ENCODE data around the gene PRELP. TPM values are rescaled to one million over a fixed set of nuclear protein-coding genes. Genes with fewer than 3 reads are reported as not detected.
"Not testable (repeated sequence)": the region's sequence is repeated elsewhere in the genome, so short reads cannot be mapped to it uniquely, and the experiment has no call there.

Gene PRELP
- total RNA-seq, 3 donors from 2014 or later: 0.03 to 0.05 (median 0.03) TPM

- not testable (repeated sequence) for H3K4me1 Mint-ChIP-seq (ENCODE audit: low read depth); H3K4me3 Mint-ChIP-seq; H3K9me3 Mint-ChIP-seq; DNase-seq; ATAC-seq; H3K36me3 Mint-ChIP-seq (ENCODE audit: insufficient read depth)
- peaks cover 20% of the 10 kb centered on the region for H3K27me3 Mint-ChIP-seq (ENCODE audit: low read depth)
These were observed 28.0 kb upstream of the PRELP start for GRCh38 chr1:203447598-203447997.

GRCh38 chr1:203448521-203449061, 27.0 kb upstream of the PRELP start:
- no peak overlapping the region for H3K4me3 Mint-ChIP-seq
- ATAC-seq: no peak
- no peaks in the 10 kb centered on the region for H3K9me3 Mint-ChIP-seq
- H3K4me1 Mint-ChIP-seq (ENCODE audit: low read depth): no peaks in the 10 kb centered on the region
- H3K27me3 Mint-ChIP-seq (ENCODE audit: low read depth): peaks cover 17% of the 10 kb centered on the region
- no peak for DNase-seq
- H3K36me3 Mint-ChIP-seq (ENCODE audit: insufficient read depth): no peaks in the 10 kb centered on the region

- Mint-ChIP-seq H3K4me3 (no peak overlapping the region), H3K9me3 (no peaks in the 10 kb centered on the region), H3K36me3 (ENCODE audit: insufficient read depth) (no peaks in the 10 kb centered on the region), H3K27me3 (ENCODE audit: low read depth) (peaks cover 18% of the 10 kb centered on the region), H3K4me1 (ENCODE audit: low read depth) (no peaks in the 10 kb centered on the region)
- DNase-seq: no peak
- ATAC-seq: no peak
These were observed 25.6 kb upstream of the PRELP start for GRCh38 chr1:203450001-203450400.

GRCh38 chr1:203450479-203451149, 25.0 kb upstream of the PRELP start:
- no peak for ATAC-seq
- Mint-ChIP-seq H3K9me3 (no peaks in the 10 kb centered on the region), H3K36me3 (ENCODE audit: insufficient read depth) (no peaks in the 10 kb centered on the region), H3K4me1 (ENCODE audit: low read depth) (no peaks in the 10 kb centered on the region), H3K4me3 (no peak overlapping the region), H3K27me3 (ENCODE audit: low read depth) (peaks cover 18% of the 10 kb centered on the region)
- DNase-seq: no peak

GRCh38 chr1:203451836-203452784, 23.5 kb upstream of the PRELP start:
- no peaks in the 10 kb centered on the region for H3K4me1 Mint-ChIP-seq (ENCODE audit: low read depth)
- no peak overlapping the region for H3K4me3 Mint-ChIP-seq
- no peaks in the 10 kb centered on the region for H3K36me3 Mint-ChIP-seq (ENCODE audit: insufficient read depth)
- H3K9me3 Mint-ChIP-seq: no peaks in the 10 kb centered on the region
- ATAC-seq: no peak
- no peak for DNase-seq
- H3K27me3 Mint-ChIP-seq (ENCODE audit: low read depth): peaks cover 18% of the 10 kb centered on the region

- Mint-ChIP-seq H3K27me3 (ENCODE audit: low read depth) (peaks cover 23% of the 10 kb centered on the region), H3K36me3 (ENCODE audit: insufficient read depth) (no peaks in the 10 kb centered on the region), H3K4me1 (ENCODE audit: low read depth) (no peaks in the 10 kb centered on the region), H3K9me3 (no peaks in the 10 kb centered on the region), H3K4me3 (no peak overlapping the region)
- ATAC-seq (no peak), DNase-seq (no peak)
These were observed 22.6 kb upstream of the PRELP start for GRCh38 chr1:203453016-203453415.

- no peak for DNase-seq
These were observed 22.0 kb upstream of the PRELP start for GRCh38 chr1:203453616-203454015.

GRCh38 chr1:203454986-203455471, 20.6 kb upstream of the PRELP start:
- ATAC-seq (no peak), DNase-seq (no peak)
- Mint-ChIP-seq H3K27me3 (ENCODE audit: low read depth) (peaks cover 30% of the 10 kb centered on the region), H3K36me3 (ENCODE audit: insufficient read depth) (no peaks in the 10 kb centered on the region), H3K4me1 (ENCODE audit: low read depth) (no peaks in the 10 kb centered on the region), H3K9me3 (no peaks in the 10 kb centered on the region), H3K4me3 (no peak overlapping the region)

More at GRCh38 chr1:203453616-203454015, 22.0 kb upstream of the PRELP start:
- H3K9me3 Mint-ChIP-seq: no peaks in the 10 kb centered on the region
- no peak for ATAC-seq
- no peaks in the 10 kb centered on the region for H3K36me3 Mint-ChIP-seq (ENCODE audit: insufficient read depth)
- H3K4me1 Mint-ChIP-seq (ENCODE audit: low read depth): no peaks in the 10 kb centered on the region
- H3K4me3 Mint-ChIP-seq: no peak overlapping the region
- H3K27me3 Mint-ChIP-seq (ENCODE audit: low read depth): peaks cover 27% of the 10 kb centered on the region

GRCh38 chr1:203455706-203456105, 19.9 kb upstream of the PRELP start:
- Mint-ChIP-seq H3K4me3 (no peak overlapping the region), H3K4me1 (ENCODE audit: low read depth) (no peaks in the 10 kb centered on the region), H3K9me3 (no peaks in the 10 kb centered on the region), H3K27me3 (ENCODE audit: low read depth) (peaks cover 33% of the 10 kb centered on the region), H3K36me3 (ENCODE audit: insufficient read depth) (no peaks in the 10 kb centered on the region)
- ATAC-seq (no peak), DNase-seq (no peak)

- no peak for DNase-seq
- H3K4me1 Mint-ChIP-seq (ENCODE audit: low read depth): peaks cover 2% of the 10 kb centered on the region
- no peak overlapping the region for H3K4me3 Mint-ChIP-seq
- H3K9me3 Mint-ChIP-seq: no peaks in the 10 kb centered on the region
- peaks cover 31% of the 10 kb centered on the region for H3K27me3 Mint-ChIP-seq (ENCODE audit: low read depth)
- no peaks in the 10 kb centered on the region for H3K36me3 Mint-ChIP-seq (ENCODE audit: insufficient read depth)
- ATAC-seq: no peak
These were observed 19.0 kb upstream of the PRELP start for GRCh38 chr1:203456577-203456976.

- ATAC-seq (no peak), DNase-seq (no peak)
- H3K27me3 Mint-ChIP-seq (ENCODE audit: low read depth): peaks cover 33% of the 10 kb centered on the region
- H3K4me1 Mint-ChIP-seq (ENCODE audit: low read depth): peaks cover 2% of the 10 kb centered on the region
- H3K9me3 Mint-ChIP-seq: no peaks in the 10 kb centered on the region
- H3K36me3 Mint-ChIP-seq (ENCODE audit: insufficient read depth): no peaks in the 10 kb centered on the region
- no peak overlapping the region for H3K4me3 Mint-ChIP-seq
These were observed 17.5 kb upstream of the PRELP start for GRCh38 chr1:203458078-203458477.

- H3K4me3 Mint-ChIP-seq: no peak overlapping the region
- peaks cover 35% of the 10 kb centered on the region for H3K27me3 Mint-ChIP-seq (ENCODE audit: low read depth)
- ATAC-seq: no peak
These were observed 15.9 kb upstream of the PRELP start for GRCh38 chr1:203459671-203460201.

GRCh38 chr1:203461717-203462116, 13.9 kb upstream of the PRELP start:
- H3K4me1 Mint-ChIP-seq (ENCODE audit: low read depth): peaks cover 2% of the 10 kb centered on the region
- peaks cover 35% of the 10 kb centered on the region for H3K27me3 Mint-ChIP-seq (ENCODE audit: low read depth)
- H3K4me3 Mint-ChIP-seq: no peak overlapping the region
- ATAC-seq (no peak), DNase-seq (no peak)
- no peaks in the 10 kb centered on the region for H3K9me3 Mint-ChIP-seq
- H3K36me3 Mint-ChIP-seq (ENCODE audit: insufficient read depth): no peaks in the 10 kb centered on the region

More at GRCh38 chr1:203459671-203460201, 15.9 kb upstream of the PRELP start:
- DNase-seq: no peak
- Mint-ChIP-seq H3K36me3 (ENCODE audit: insufficient read depth) (no peaks in the 10 kb centered on the region), H3K9me3 (no peaks in the 10 kb centered on the region), H3K4me1 (ENCODE audit: low read depth) (peaks cover 2% of the 10 kb centered on the region)

GRCh38 chr1:203462143-203462542, 13.5 kb upstream of the PRELP start:
- no peak for DNase-seq
- Mint-ChIP-seq H3K4me3 (no peak overlapping the region), H3K4me1 (ENCODE audit: low read depth) (peaks cover 2% of the 10 kb centered on the region), H3K9me3 (no peaks in the 10 kb centered on the region), H3K27me3 (ENCODE audit: low read depth) (peaks cover 35% of the 10 kb centered on the region), H3K36me3 (ENCODE audit: insufficient read depth) (no peaks in the 10 kb centered on the region)
- no peak for ATAC-seq

All from activated T-cell treated with anti-CD3 and anti-CD28 coated beads, Interleukin-2, amount 50 U/mL, for 4 hours (primary cell).